ENCODE measurements around the gene TSC22D2. TPM values are rescaled to one million over a fixed set of nuclear protein-coding genes. Genes with fewer than 3 reads are reported as not detected.

The TSC22D2 gene
- polyA plus RNA-seq, 1 donor from 2014 or later = 15.3 TPM

DNA sequence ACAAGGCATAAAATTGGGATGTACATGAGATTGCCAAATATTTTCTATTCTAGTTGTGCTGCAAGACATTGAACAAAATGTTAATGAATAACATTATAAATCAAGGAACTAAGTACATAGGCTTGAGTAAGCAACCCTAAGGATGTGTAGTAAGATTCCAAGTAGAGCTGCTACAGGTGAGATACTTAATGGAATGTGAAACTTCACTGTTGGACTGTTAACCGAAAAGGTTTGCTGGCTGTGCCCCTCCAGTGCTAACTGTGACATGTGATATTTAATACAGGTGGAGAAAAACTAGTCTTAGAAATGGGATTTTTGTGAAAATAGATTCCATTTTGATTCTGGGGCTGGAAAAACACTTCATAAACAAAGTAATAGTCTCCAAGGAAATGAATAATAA is 52.4 kb downstream of the TSC22D2 start:
- Histone ChIP-seq H3K27me3 (ENCODE audit: insufficient read depth, low read depth, low read length) (no peaks in the 10 kb centered on the region), H2AFZ (ENCODE audit: low read depth, low read length) (no peak overlapping the region), H3K9ac (ENCODE audit: low read length) (no peak overlapping the region), H3K79me2 (replicated peaks; ENCODE audit: insufficient read depth, low read length) (no peaks in the 10 kb centered on the region), H3K9me3 (ENCODE audit: low read length) (no peaks in the 10 kb centered on the region), H3K27ac (ENCODE audit: low read length) (no peak overlapping the region), H3K9me2 (ENCODE audit: insufficient read depth, low read length) (no peaks in the 10 kb centered on the region), H3K4me2 (ENCODE audit: low read length) (no peak overlapping the region), H3F3A (ENCODE audit: insufficient read depth, low read length, poor library complexity, severe bottlenecking) (no peaks in the 10 kb centered on the region), H3K36me3 (ENCODE audit: insufficient read depth, low read length) (no peaks in the 10 kb centered on the region), H3K4me3 (ENCODE audit: low read length) (no peak overlapping the region), H4K20me1 (ENCODE audit: insufficient read depth) (no peaks in the 10 kb centered on the region)
- TF ChIP-seq RAD21 (conservative IDR thresholded peaks at IDR 0.05) = no peak
- no peak for TF ChIP-seq MXI1 (conservative IDR thresholded peaks at IDR 0.05; ENCODE audit: poor library complexity, severe bottlenecking)
- TF ChIP-seq SMC3 (conservative IDR thresholded peaks at IDR 0.05; ENCODE audit: poor library complexity) = no peak
- no peak for TF ChIP-seq POLR2AphosphoS5 (IDR thresholded peaks at IDR 0.05)
- TF ChIP-seq, protein P1, sequence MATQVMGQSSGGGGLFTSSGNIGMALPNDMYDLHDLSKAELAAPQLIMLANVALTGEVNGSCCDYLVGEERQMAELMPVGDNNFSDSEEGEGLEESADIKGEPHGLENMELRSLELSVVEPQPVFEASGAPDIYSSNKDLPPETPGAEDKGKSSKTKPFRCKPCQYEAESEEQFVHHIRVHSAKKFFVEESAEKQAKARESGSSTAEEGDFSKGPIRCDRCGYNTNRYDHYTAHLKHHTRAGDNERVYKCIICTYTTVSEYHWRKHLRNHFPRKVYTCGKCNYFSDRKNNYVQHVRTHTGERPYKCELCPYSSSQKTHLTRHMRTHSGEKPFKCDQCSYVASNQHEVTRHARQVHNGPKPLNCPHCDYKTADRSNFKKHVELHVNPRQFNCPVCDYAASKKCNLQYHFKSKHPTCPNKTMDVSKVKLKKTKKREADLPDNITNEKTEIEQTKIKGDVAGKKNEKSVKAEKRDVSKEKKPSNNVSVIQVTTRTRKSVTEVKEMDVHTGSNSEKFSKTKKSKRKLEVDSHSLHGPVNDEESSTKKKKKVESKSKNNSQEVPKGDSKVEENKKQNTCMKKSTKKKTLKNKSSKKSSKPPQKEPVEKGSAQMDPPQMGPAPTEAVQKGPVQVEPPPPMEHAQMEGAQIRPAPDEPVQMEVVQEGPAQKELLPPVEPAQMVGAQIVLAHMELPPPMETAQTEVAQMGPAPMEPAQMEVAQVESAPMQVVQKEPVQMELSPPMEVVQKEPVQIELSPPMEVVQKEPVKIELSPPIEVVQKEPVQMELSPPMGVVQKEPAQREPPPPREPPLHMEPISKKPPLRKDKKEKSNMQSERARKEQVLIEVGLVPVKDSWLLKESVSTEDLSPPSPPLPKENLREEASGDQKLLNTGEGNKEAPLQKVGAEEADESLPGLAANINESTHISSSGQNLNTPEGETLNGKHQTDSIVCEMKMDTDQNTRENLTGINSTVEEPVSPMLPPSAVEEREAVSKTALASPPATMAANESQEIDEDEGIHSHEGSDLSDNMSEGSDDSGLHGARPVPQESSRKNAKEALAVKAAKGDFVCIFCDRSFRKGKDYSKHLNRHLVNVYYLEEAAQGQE (IDR thresholded peaks at IDR 0.05; ENCODE audit: borderline replicate concordance) = no peak
- TF ChIP-seq, protein P2, sequence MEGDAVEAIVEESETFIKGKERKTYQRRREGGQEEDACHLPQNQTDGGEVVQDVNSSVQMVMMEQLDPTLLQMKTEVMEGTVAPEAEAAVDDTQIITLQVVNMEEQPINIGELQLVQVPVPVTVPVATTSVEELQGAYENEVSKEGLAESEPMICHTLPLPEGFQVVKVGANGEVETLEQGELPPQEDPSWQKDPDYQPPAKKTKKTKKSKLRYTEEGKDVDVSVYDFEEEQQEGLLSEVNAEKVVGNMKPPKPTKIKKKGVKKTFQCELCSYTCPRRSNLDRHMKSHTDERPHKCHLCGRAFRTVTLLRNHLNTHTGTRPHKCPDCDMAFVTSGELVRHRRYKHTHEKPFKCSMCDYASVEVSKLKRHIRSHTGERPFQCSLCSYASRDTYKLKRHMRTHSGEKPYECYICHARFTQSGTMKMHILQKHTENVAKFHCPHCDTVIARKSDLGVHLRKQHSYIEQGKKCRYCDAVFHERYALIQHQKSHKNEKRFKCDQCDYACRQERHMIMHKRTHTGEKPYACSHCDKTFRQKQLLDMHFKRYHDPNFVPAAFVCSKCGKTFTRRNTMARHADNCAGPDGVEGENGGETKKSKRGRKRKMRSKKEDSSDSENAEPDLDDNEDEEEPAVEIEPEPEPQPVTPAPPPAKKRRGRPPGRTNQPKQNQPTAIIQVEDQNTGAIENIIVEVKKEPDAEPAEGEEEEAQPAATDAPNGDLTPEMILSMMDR (IDR thresholded peaks at IDR 0.05; ENCODE audit: poor library complexity, severe bottlenecking) = no peak
- no peak for TF ChIP-seq EZH2 (IDR thresholded peaks at IDR 0.05; ENCODE audit: borderline replicate concordance, insufficient read depth, low read length, poor library complexity, severe bottlenecking)
- TF ChIP-seq TAF1 (IDR thresholded peaks at IDR 0.05; ENCODE audit: low read depth) = no peak
- no peak for TF ChIP-seq EP300 (conservative IDR thresholded peaks at IDR 0.05; ENCODE audit: poor library complexity, severe bottlenecking)

DNA sequence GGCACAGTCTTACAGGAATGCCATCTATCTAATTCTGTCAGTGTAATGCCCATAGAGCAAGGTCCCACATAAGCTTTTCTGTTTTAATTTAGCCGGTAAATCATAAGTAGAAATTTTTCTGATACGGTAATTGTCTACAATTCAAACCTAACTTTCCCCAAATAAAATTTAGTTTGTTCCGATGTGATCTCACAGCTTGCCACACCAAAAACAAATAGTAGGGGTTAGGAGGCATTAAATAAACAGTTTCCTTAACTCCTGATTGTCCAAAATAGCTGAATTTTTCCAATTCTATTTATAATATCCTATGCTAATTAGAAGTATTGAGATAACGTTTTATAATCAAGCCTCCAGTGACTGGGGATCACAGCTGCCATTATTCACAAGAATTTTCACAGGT is 53.3 kb downstream of the TSC22D2 start:
- H3K9ac ChIP-seq (ENCODE audit: low read length) = no peak overlapping the region
- no peaks in the 10 kb centered on the region for H3K9me3 ChIP-seq (ENCODE audit: low read length)
- H3K4me3 ChIP-seq (ENCODE audit: low read length) = no peak overlapping the region
- H4K20me1 ChIP-seq (ENCODE audit: insufficient read depth) = no peaks in the 10 kb centered on the region
- no peaks in the 10 kb centered on the region for H3F3A ChIP-seq (ENCODE audit: insufficient read depth, low read length, poor library complexity, severe bottlenecking)
- TF ChIP-seq POLR2AphosphoS5 (IDR thresholded peaks at IDR 0.05) (no peak), TAF1 (IDR thresholded peaks at IDR 0.05; ENCODE audit: low read depth) (no peak), RAD21 (conservative IDR thresholded peaks at IDR 0.05) (no peak), SMC3 (conservative IDR thresholded peaks at IDR 0.05; ENCODE audit: poor library complexity) (no peak), EP300 (conservative IDR thresholded peaks at IDR 0.05; ENCODE audit: poor library complexity, severe bottlenecking) (no peak), EZH2 (IDR thresholded peaks at IDR 0.05; ENCODE audit: borderline replicate concordance, insufficient read depth, low read length, poor library complexity, severe bottlenecking) (no peak), MXI1 (conservative IDR thresholded peaks at IDR 0.05; ENCODE audit: poor library complexity, severe bottlenecking) (no peak)
- TF ChIP-seq, protein P1 (IDR thresholded peaks at IDR 0.05; ENCODE audit: borderline replicate concordance) = no peak
- TF ChIP-seq, protein P2 (IDR thresholded peaks at IDR 0.05; ENCODE audit: poor library complexity, severe bottlenecking) = no peak
- no peaks in the 10 kb centered on the region for H3K79me2 ChIP-seq (replicated peaks; ENCODE audit: insufficient read depth, low read length)
- no peak overlapping the region for H3K27ac ChIP-seq (ENCODE audit: low read length)
- H3K4me2 ChIP-seq (ENCODE audit: low read length) = no peak overlapping the region
- no peaks in the 10 kb centered on the region for H3K36me3 ChIP-seq (ENCODE audit: insufficient read depth, low read length)
- H3K27me3 ChIP-seq (ENCODE audit: insufficient read depth, low read depth, low read length) = no peaks in the 10 kb centered on the region
- no peak overlapping the region for H2AFZ ChIP-seq (ENCODE audit: low read depth, low read length)
- no peaks in the 10 kb centered on the region for H3K9me2 ChIP-seq (ENCODE audit: insufficient read depth, low read length)
